HG03196 (cell line): ENCODE results near the gene CAST.
"Not testable (repeated sequence)": the region's sequence is repeated elsewhere in the genome, so short reads cannot be mapped to it uniquely, and the experiment has no call there.

ENCODE experiments used
- ATAC-seq: cut with Tn5 transposase; IDR thresholded peaks from one replicate; pipeline ENCODE4 v1.9.1; 2021; ENCODE audit not compliant: unreplicated experiment

The CAST gene

DNA sequence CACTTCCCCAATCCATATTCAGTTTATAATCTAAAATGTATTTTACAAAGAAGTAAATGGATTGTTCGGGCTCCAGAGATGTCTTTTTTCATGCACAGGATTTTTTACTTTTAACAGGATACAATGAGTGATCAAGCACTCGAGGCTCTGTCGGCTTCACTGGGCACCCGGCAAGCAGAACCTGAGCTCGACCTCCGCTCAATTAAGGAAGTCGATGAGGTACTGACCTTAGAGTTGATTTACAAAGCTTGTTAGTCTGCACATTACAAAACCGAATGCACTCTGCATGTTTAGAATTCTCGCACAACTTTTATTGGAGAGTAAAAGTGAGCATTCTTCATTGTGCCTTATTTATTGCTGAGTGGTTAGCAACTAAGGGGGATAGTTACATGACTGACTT is 80.4 kb downstream of the CAST start:
- ATAC-seq, result no peak

DNA sequence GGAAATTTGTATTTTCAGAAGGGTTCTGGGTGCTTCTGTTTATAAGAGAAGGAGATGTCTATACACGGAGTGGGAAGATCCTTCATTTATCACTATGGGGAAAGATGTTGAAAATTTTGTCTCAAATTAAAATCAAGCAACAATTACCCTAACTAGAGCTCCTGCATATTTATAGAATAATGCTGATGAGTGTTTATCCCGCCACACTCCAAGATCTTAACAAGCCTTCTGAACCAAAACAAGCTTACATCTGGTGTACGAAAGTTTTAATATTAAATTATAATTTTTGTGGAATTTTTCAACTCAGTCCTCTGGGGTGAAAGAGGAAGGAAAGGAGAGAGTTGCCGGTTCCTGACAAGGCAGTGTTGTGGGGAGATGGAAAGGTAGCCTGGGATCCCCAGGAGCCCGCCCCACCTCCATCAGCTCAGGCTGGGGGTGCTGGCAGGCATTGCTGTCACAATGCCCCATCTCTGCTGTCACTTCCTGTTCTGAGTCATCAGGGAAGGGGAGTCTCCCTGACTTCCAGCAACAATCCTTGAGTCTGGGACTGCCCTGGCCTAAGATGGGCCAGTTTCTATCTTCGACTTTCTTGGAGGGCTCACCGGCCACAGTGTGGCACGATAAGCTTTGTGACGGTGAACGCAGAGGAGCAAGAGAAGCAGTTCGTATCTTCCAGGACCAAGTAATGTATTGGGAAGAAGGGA is 81.0 kb downstream of the CAST start:
- ATAC-seq, result no peak

DNA sequence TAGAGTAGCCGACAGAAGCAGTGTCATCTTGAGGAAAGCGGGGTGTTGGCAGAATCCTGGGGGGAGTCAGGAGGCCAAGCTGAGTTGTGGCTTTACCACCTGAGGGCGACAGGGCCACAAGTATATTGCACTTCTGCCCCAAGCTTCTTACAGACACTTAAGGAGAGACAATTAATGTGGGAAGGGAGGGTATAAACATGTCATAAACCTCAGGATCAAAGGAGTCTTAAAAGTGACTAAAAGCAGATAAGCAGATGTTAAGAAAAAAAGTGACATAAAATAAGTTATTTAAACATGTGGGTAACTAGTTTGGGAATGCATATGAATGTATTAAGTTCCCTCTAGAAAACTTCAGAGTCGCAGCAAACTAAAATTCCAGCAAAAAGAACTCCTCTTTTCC is 81.6 kb downstream of the CAST start:
- ATAC-seq, result no peak

DNA sequence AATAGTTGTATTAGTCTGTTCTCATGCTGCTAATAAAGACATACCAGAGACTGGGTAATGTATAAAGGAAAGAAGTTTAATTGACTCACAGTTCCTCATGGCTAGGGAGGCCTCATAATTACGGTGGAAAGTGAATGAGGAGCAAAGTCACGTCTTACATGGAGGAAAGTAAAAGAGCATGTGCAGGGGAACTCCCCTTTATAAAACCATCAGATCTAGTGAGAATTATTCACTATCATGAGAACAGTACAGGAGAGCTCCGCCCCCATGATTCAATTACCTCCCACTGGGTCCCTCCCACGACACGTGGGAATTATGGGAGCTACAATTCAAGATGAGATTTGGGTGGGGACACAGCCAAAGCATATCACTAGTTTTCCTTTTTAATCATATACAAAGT is 82.0 kb downstream of the CAST start:
- not testable (repeated sequence) for ATAC-seq

DNA sequence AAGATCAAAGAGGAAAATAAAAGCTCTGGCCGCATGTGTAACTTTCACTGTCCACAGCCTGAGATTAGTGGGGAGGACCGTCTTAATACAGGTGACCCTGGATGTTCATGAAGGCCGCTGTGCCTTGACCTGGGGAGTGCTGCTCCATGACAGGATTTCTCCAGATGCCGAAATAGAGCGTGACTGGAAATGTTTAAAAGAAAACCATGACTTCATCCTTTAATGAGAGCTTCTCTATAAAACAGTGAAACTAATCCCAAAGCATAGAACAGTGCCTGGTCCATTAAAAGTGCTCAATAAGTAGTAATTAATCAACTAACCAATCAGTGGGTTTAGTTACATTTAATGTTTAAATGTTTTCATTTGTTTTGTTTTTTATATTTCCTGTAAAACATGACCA is 82.8 kb downstream of the CAST start:
- ATAC-seq, result no peak

DNA sequence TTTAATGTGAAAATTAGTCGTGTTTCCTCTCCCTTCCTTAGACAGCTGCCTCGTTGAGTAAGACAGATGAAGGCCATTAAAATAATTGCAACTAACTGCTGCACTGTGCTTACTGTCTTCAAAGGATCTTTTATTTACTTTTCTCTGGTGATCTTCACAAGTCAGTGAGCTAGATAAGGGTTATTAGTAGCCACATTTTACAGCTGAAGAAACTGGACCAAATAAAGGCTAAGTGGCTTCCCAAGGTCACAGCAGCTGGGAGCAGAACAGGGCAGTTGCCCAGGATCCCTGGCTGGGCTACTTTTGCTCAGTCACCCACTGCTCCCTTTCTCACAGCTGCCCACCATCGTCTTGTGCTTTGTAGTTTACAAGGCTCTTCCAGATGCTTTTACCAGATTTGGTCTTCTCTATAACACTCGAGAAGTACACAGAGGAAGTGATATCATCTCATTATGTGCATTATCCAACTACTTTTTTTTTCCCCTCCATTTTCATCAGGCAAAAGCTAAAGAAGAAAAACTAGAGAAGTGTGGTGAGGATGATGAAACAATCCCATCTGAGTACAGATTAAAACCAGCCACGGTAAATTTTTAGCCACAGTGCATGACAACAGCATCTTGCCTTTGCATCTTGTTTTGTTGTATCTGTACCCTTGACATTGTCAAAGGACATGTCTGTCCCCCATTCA is 83.8 kb downstream of the CAST start:
- ATAC-seq, result no peak

DNA sequence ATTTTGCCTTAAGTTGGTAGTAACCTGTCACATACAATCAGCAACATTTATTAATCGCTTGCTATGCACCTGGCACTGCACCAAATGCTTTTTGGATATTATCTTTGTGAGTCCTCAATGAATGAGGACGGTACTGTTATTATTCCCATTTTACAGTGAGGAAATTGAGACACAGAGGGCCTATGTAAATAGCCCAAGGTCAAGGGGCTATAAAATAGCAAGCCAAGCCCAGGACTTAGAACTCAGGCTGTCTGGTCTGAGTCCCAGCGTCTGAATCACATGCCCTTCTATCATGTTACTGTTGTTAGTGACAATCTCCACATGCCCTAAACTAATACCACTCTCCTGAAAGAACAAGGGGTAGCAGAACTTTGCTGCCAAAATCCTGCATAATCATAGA is 85.5 kb downstream of the CAST start:
- ATAC-seq, result no peak

DNA sequence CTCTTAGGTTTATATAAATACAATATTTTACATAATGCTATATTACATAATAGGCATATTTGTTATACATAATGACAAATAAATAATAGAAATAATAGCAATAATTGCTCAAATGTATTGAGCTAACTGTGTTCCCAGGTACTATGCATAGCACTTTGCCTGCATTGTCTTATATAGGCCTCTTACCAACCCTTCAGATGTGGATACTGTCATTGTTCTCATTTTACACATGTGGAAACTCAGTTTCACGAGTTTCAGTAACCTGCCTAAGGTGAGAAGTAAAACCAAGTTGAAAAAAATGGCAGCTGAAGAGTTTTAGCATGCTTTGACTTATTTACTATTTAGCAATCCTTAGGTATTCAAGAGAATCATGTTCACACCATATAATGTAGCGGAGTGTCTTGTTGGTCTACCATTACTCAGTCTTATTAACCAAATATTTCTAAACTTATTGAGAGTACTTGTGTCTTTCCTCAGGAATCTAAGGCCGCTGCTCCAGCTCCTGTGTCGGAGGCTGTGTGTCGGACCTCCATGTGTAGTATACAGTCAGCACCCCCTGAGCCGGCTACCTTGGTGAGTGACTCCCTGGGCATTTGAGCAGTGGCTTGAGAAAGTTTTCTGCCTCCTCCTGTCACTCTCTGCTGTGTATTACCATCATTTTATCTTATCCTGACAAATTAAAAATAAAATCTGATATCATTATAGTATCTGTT is 88.1 kb downstream of the CAST start:
- no peak for ATAC-seq

DNA sequence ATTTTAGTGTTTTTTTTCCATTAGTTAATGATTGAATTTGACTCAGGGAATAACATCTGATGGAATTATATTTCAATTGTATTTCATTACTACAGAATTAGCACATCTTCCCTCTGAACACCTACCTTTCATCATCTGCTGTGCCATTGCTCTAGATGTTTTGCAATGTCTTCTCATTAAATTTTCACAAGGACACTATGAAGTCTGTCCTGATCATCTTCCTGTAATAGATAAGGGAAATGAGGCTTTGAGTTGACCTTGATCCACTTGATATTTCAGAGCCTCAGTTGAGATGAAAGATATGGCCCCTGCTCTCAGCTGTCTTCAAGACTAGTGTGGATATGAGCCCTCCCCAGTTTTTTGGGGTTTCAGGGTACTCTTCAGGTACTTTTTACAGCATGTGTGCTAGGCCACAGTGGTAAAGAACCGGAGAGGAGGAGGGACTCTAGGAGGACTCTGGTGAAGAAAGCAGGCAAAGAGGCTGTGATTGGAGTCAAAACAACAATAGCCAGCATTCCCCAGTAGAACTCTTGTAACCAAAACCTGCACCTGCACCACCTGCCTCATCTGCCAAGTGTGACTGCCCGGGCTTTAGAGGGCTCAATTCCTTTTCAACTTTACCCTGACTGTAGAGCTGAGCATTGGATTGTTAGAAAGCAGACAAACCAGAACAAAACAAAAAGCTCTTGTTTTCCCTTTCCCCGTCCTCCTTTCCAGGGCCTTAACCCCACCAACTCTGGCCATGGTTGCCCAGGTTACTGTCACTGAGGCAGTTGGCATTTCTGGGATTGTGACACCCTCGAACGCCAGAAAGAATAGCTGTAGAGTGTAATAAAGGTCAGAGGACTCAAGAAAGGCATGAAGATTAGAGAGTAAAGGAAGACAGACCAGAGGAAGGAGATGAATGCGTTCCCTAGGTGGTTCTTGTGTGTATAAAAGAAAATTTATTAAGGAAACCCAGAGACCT is 89.3 kb downstream of the CAST start:
- no peak for ATAC-seq

DNA sequence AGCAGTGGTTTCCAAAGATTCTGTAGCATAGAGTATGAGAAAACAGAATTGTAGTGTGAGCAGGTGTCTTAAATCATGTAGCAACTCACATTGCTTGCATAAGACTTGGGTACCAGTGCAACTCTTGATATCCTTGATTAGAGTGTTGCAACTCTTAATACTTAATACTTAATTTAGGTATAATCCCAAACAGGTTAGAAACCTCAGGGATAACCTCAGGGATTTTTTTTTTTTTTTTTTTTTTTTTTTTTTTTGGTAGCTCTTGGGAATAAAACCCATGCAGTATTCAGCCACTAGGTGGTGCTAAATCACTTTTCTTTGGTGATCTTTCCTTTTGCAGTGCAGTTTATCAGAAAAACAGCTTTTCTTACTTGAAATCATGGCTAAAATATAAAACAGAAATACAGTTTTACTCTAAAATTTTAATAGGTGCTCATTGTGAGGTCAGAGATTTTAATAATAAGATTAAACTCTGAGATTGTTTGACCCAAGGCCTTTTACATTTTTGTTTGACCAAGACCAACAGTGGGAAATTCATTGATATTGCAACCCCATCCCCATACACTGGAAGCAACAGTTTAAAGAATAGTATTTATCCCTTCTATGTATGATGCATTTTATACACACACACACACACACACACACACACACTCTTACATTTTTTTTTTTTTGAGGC is 90.3 kb downstream of the CAST start:
- ATAC-seq, result no peak

DNA sequence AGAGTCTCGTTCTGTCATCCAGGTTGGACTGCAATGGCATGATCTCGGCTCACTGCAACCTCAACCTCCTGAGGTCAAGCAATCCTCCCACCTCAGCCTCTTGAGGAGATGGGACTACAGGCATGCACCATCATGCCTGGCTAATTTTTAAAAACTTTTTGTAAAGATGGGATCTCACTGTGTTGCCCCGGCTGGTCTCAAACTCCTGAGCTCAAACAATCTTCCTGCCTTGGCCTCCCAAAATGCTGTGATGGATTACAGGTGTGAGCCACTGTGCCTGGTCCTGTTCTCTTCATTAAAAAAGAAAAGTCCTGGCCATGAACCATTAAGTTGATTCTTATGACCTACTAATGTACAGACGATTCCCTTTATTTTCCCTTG is 90.8 kb downstream of the CAST start:
- ATAC-seq, result no peak

DNA sequence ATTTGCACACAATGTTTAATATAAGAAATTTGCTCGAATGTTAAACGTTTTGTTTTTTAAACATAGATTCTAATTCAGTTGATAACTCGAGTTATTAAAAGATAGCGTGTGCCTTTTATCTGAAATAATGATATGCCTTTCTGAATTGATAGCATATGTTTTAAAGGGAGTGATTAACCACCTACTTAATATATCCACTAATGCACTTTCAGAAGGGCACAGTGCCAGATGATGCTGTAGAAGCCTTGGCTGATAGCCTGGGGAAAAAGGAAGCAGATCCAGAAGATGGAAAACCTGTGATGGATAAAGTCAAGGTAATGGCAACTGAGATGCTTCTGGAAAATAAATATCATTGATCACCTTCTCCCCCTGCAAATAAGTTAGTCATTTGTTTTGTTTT is 91.7 kb downstream of the CAST start:
- ATAC-seq, result no peak

DNA sequence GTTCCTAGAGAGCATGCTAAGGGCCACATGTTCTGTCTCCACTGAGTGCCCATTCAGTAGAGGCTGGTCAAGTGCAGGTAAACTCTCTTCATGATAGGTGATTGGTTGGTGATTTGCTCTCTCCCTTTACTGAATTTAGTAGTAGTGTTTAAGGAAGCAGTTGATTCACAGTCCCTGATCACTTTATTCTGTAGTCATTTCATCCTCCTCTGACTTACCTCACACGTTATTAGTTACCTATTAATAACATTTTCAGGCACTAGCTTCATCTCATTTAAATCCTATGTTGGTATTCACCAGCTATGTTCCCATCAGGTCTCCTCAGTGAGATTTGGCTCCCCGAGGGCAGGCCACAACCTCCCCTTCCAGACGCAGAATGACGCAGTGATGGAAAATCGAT is 93.7 kb downstream of the CAST start:
- ATAC-seq, result no peak

DNA sequence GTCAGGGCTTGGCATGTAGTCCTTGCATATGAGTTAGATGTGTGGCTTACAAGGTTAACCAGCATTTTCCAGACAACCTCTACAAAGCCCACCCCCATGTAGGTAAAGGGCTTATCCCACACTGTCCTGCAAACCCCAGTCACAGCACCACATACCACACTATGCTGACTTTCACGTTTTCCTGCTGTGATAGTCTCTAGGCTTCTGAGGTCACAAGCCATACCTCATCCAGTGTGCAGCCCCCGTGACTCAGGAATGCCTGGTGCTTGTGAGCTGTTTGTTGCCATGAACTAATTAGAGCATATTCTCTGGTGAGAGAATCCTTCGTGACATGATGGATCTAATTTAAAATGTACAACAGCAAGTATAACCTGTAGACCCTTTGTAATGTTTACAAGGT is 94.8 kb downstream of the CAST start:
- no peak for ATAC-seq

DNA sequence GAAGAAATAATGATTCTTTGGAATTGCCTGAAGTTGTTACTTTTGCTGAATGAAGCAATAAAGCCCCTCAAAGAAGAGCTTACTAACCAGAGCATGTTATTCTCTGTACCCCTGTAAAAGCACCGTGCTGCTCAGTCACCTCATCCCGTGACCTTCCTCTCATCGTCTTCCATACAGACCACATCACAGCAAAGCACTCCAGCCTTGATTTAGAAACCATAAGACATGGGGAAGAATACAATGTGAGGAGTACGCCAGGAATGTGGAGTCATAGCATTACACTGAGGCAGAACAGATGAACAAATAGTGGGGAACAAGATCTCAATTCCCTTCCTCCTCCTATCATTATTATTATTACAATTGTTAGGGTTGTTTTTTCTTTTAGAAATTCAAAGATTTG is 96.4 kb downstream of the CAST start:
- no peak for ATAC-seq

DNA sequence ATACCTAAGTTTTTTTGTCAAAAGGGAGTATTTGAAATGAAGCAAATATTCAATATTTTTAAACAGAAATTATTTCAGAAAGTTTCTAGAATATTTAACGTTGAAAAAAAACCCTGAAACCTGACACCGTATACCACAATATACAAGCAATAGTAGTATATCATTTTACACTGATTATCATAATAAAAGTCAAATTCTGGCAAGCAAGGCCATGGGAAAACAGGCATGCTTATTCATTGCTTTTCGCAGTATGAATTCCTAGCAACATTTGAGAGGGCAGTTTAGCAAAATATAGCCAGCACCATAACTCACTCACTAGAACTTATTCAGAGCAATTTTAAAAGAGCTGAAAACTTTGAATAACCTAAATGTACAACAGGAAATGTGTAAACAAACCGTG is 99.4 kb downstream of the CAST start:
- no peak for ATAC-seq

DNA sequence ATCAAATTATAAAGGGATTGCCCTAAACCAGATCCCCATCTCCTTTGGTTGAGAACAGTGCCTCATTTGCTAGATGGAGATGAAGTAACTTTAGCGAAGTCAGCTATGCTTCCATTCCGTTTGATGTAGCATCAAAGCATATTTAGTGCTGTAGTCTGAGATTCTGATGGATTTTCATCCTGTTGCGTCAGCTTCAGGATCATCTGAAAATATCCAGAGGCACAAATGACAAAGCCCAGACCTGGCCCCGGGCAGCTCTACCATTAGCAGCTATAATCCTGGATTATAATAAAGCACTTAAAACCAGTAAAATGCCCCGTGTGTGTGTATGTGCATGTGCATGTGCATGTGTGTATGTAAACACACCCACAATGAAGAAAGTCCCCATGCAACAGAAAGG is 100.8 kb downstream of the CAST start:
- ATAC-seq, result no peak

DNA sequence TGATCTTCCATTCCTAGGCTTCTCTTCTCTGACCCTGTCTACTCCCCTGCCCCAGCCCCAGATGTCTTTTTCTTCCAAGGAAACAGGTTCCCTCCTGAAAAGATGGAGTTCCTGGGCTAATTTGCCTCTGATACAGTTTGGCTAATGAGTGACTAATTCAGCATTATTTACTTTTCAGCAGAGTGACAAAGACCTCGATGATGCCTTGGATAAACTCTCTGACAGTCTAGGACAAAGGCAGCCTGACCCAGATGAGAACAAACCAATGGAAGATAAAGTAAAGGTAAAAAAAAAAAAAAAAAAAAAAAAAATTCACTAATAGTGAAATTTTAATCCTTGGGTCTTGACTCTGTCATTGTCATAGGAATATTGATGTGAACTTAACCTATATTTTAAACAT is 102.9 kb downstream of the CAST start:
- ATAC-seq, result no peak

DNA sequence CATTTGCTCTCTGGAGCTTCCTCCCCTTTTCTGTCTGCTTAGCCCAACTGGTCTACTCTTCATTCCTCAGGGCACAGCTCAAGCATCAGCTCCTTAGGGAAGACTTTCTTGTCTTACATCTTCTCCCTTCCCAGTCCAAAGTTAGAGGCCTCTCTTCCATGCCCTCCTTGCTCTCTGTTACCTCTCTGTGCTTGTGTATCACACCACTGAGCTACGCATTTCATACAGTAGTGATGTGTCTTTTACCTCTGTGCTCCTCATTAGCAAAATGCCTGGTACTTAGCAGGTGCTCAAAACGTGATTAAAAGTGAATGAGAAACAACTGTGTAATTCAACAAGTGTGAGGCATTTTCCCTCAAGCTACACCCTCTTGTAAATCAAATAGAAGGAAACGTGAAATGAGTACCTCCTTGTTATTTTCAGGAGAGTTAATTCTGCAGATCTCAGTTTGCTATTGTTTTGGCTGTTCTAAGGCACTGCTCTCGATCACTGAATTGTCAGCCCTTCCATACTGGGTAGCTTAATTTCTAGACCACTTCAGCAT is 106.6 kb downstream of the CAST start:
- ATAC-seq, result no peak

DNA sequence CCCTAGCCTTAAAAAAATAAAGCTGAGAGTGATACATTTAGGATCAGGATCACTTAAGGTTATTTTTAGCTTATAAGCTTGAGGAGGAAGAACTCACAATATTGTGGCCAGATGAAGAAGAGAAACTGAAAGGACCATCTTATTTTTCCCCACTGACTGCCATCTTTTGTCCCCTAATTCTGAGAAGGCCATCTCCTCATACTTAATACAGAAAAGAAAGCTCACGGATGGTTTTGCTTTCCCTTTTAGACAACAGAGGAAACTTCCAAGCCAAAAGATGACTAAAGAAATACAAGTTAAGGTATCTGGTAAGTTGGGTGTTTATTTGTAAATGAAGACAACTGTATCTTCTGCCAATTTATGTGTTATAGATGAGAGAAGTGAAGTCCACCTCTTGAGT is 109.2 kb downstream of the CAST start:
- ATAC-seq, result no peak
